Eye (tissue), 1 donor: ENCODE data around the gene PRKCA.
"Not testable (repeated sequence)": the region's sequence is repeated elsewhere in the genome, so short reads cannot be mapped to it uniquely, and the experiment has no call there.

Experiments
- DNase-seq: peaks from one replicate; pipeline ENCODE4 v3.0.0-alpha.2; 2015

PRKCA gene

DNA sequence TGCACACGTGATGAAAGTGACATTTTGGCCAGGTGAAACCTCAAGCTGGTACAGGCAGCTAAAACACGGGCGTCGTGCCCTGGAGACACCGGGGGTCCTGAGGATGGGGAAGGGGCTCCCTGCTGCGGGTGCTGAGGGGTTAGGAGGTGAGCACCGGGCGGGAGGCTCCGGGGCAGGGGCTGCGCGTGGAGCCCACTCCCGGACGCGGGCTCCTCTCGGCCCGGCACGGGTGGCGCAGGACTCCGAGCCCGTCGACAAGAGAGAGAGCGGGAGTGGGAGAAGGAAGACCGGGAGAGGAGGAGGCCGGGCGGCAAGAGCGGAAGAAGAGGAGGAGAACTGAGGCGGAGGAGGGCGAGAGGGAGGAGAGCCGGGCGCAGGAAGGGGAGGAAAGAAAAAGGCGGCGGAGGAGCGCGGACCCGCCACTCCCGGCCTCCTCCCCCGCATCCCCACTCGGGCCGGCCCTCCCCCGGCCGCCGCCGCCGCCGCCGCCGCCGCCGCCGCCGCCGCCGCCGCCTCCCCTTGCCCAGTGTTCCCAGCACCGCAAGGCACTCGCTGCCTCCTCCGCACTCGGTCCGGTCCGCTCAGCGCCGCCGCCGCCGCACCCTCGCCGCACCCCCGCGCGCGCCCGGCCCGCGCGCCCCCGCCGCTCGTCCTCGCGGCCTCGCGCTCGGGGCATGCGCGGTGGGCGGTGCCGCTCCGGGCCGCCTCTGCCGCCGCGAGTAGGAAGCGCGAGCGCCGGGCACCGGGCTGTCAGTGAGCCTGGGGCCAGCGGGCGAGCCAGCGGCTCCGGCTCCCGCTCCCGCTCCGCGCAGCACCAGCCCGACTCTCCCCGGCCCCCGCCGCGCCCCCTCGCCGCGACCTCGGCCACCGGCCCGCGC is at the start of gene PRKCA:
Gene PRKCA, plus strand, starts transcription at position 750 of the 878 bp plus-strand sequence.
- DNase-seq, result peak; percentile 80

DNA sequence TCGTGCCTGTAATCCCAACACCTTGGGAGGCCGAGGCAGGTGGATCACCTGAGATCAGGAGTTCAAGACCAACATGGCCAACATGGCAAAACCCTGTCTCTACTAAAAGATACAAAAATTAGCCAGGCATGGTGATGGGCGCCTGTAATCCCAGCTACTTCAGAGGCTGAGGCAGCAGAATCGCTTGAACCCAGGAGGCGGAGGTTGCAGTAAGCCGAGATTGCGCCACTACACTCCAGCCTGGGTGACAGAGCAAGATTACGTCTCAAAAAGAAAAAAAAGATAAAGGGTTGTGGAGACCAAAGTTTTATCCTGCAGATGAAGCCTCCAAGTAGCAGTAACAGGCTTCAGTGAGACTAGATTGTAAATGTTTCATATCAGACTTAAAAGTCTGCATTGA is 49.0 kb upstream of the PRKCA start:
- not testable (repeated sequence) for DNase-seq

DNA sequence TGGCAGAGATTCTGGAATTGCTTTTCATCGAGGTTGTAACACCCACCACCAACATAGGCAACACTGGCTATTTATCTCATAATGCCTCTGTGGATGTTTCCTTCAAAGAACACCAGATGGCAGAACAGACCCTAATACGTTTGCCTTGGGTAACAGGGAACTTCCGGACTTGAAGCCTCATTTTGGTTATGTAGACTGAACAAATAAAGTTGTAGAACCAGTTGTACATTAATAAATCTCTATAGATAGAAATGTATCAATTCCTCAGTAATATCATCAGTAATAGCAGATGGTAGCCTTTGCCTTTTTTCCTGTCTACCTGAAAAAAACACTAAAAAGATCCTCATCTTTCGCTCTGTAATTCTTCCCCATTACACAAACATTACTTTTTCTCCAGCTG is 47.3 kb upstream of the PRKCA start:
- peak; percentile 88 for DNase-seq

DNA sequence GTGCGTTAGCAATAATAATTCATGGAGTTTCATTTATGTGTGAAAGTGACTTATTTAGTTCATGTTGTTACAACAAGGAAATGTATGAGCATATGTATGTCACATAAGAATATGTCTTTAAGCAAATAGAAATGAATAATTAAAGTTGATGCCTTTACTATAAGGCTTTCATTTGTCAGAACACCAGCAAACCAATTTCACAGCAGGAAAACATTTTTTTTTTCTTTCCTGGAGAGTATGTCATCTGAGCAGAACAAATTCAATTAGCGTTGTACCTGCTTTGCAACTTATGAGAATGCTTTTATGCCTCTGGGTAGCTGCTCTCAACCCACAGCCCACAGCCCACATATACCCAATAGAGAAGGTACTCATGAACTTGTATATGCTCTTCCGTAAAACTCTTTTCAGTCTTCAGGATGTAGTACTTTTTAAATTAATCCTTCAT is 46.9 kb upstream of the PRKCA start:
- DNase-seq, result peak; percentile 23

DNA sequence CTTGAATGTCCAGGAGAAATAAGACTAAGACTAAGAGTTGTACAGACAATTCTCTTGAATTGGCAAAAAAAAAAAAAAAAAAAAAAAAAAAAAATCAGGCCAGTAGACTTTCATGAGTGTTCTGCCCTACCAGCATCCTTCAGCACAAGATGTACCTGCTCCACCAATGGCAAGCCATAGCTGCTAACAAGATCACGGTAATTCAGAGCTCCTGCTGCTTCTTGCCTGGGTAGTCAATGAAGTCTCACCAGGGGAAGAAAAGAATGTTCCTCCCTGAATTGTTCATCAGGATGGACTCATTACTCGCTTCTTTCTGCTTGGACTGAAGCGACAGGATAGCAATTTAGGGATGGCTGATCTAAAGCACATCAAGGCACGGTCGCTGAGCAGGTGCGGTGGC is 42.1 kb upstream of the PRKCA start:
- peak; percentile 45 for DNase-seq

DNA sequence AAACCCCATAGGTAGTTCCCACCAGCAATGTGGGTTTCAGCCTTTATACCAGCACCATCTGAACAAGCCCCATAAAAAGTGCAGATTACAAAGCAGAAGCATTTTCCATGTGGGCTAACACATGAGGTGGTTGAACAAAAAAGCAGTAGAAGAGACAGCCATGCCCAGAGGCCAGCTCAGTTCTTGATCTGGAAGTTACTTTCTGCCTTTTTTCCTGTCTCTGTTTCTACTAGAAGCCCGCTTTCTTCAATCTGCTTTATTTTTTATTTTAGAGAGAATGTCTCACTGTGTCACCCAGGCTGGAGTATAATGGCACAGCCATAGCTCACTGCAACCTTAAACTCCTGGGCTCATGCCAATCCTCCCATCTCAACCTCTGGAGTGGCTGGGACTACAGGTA is 41.7 kb upstream of the PRKCA start:
- no peak for DNase-seq

DNA sequence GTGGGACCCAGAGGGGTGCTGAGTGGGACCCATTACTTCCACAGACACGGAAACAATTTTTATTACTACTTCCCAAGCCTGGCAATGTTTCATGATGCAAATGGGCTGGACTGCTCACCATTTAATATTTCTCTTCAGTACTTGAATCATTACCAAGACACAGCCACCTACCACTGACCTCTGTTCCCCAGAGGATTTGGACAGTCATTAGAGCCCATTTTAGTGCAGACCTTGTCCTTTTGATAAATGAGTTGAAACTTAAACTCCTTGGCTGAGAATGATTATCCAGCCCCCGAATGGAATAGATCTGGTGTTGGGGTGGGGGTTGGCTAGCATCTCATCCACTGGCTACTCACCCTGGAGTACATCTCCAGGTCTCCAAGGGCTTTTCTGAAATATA is 39.6 kb upstream of the PRKCA start:
- no peak for DNase-seq

- DNase-seq, result no peak
These were observed 37.7 kb upstream of the PRKCA start for GRCh38 chr17:66264696-66265095.

GRCh38 chr17:66268247-66268927 is 34.0 kb upstream of the PRKCA start:
- DNase-seq, result no peak

GRCh38 chr17:66270106-66270505 is 32.3 kb upstream of the PRKCA start:
- DNase-seq, result no peak

DNA sequence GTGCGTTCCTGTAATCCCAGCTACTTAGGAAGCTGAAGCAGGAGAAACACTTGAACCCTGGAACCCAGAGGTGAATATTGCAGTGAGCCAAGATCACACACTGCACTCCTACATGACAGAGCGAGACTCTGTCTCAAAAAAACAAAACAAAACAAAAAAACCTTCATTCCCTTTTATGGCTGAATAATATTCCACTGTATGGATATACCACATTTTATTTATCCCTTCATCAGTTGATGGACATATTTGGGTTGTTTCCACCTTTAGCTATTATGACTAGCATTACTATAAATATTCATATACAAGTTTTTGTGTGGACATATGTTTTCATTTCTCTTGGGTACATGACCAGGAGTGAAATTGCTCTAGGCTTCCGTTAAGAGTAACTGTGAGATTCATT is 30.9 kb upstream of the PRKCA start:
- no peak for DNase-seq

- DNase-seq, result no peak
These were observed 29.4 kb upstream of the PRKCA start for GRCh38 chr17:66272811-66273585.

DNA sequence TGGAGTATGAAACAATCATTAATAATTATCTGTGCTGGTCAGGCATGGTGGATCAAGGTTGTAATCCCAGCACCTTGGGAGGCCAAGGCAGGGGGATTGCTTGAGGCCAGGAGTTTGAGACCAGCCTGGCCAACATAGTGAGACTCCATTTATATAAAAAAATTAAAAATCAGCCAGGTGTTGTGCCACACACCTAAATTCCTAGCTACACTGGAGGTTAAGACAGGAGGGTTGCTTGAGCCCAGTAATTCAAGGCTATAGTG is 28.9 kb upstream of the PRKCA start:
- no peak for DNase-seq

GRCh38 chr17:66275651-66276050 is 26.8 kb upstream of the PRKCA start:
- DNase-seq, result no peak

- DNase-seq, result no peak
These were observed 26.0 kb upstream of the PRKCA start for GRCh38 chr17:66276328-66276937.

GRCh38 chr17:66277191-66277590 is 25.2 kb upstream of the PRKCA start:
- DNase-seq, result no peak

GRCh38 chr17:66281661-66282369 is 20.6 kb upstream of the PRKCA start:
- no peak for DNase-seq

DNA sequence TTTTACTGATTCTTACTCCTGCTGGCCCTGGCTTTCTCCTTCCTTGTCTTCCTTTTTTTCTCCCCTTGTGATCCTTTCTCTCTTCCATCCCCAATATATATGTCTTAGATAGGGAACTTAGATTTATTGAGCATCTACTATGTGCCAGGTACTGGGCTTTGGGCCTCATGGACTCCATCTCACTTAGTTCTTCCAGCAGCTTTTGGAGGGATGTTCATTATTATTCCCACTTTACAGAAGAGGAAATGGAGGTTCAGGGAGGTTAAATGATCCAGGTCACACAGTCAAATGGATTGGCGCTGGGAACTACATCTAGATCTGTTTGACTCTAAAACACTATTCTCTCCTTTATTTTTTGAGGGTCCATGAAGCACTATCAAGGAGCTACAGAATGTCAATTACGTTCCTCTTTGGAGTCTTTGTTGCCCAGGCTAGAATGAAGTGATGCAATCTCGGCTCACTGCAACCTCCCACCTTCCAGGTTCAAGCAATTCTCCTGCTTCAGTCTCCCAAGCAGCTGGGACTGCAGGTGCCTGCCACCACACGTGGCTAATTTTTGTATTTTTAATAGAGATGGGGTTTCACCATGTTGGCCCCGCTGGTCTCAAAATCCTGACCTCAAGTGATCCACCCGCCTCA is 19.0 kb upstream of the PRKCA start:
- no peak for DNase-seq

- DNase-seq, result no peak
These were observed 18.4 kb upstream of the PRKCA start for GRCh38 chr17:66283971-66284370.

DNA sequence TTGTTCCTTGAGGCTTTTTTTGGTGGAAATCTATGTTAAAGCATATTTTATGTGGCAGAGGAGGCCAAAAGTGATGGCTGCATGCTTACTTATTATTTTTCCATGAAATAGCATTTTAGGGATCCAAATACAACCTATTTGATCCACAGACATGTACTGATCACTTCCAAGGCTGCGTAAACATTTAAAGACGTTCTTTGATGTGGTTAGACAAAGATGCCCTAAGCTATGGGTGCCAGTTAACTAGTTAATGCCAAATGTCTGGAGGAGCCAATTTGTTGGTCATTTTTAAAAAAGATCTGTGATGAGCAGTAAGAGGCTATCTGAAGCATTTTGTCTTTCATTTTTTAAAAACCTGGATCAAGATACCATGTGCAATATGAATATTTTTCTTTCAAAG is 17.3 kb upstream of the PRKCA start:
- DNase-seq, result no peak

- DNase-seq, result no peak
These were observed 14.5 kb upstream of the PRKCA start for GRCh38 chr17:66287911-66288310.

- DNase-seq, result no peak
These were observed 12.2 kb upstream of the PRKCA start for GRCh38 chr17:66290101-66290722.
